CD14-positive monocyte (primary cell): Measurements from ENCODE around the gene SPPL3. TPM values are rescaled to one million over a fixed set of nuclear protein-coding genes. Genes with fewer than 3 reads are reported as not detected.

Experiments used
- DNase-seq, 3 donors: peaks; one replicate each; pipeline ENCODE4 v3.0.0-alpha.2; 2011 to 2022
- H2AFZ ChIP-seq: 2 replicates; pipeline ENCODE4 v1.6.0; 2012; ENCODE audit warnings: mild to moderate bottlenecking, low read depth, low read length, inconsistent platforms; ENCODE audit not compliant: insufficient read depth, poor library complexity, severe bottlenecking
- H3K27ac ChIP-seq, 2 donors: 1 replicate in 1 of 2; 2 replicates in 1 of 2; pipeline ENCODE4 v1.5.1; 2012 to 2013; ENCODE audit warnings: low read length in 2 of 2, control low read depth in 1 of 2, inconsistent platforms in 1 of 2, low read depth in 1 of 2, mild to moderate bottlenecking in 1 of 2
- H3K27me3 ChIP-seq, 2 donors: one replicate each; pipeline versions ENCODE4 v1.6.0 to v1.6.1; 2011 to 2013; ENCODE audit warnings: low read length in 2 of 2; ENCODE audit not compliant: control insufficient read depth in 2 of 2, insufficient read depth in 2 of 2
- H3K36me3 ChIP-seq, 2 donors: replicated peaks in 1 of 2; 1 replicate in 1 of 2; 2 replicates in 1 of 2; pipeline versions ENCODE4 v1.5.1 to v1.6.1; 2012 to 2013; ENCODE audit warnings: low read length in 2 of 2, control low read depth in 1 of 2, inconsistent platforms in 1 of 2, mild to moderate bottlenecking in 1 of 2; ENCODE audit not compliant: insufficient read depth in 2 of 2, control insufficient read depth in 1 of 2
- H3K4me1 ChIP-seq, 2 donors: 1 replicate in 1 of 2; 2 replicates in 1 of 2; pipeline versions ENCODE4 v1.5.1 to v1.6.1; 2012 to 2013; ENCODE audit warnings: low read length in 2 of 2, control low read depth in 1 of 2, inconsistent platforms in 1 of 2, mild to moderate bottlenecking in 1 of 2, moderate library complexity in 1 of 2; ENCODE audit not compliant: insufficient read depth in 2 of 2, control insufficient read depth in 1 of 2
- H3K4me2 ChIP-seq: replicated peaks from 2 replicates; pipeline ENCODE3; 2012; ENCODE audit warnings: low read length, moderate library complexity, mild to moderate bottlenecking; ENCODE audit not compliant: poor library complexity, severe bottlenecking; ENCODE audit errors: extremely low read depth
- H3K4me3 ChIP-seq, 3 experiments: fragments of 200-600 bp in 1 of 3; sonication (generic) in 1 of 3; replicated peaks in 1 of 3; 1 replicate in 2 of 3; 2 replicates in 1 of 3; pipeline ENCODE4 v1.5.1; 2011 to 2013; ENCODE audit warnings: low read length in 3 of 3, mild to moderate bottlenecking in 3 of 3, control low read depth in 2 of 3, low read depth in 2 of 3, inconsistent platforms in 1 of 3, moderate library complexity in 1 of 3
- H3K79me2 ChIP-seq: 2 replicates; pipeline ENCODE4 v1.6.0; 2012; ENCODE audit warnings: mild to moderate bottlenecking, control low read depth, inconsistent platforms, low read length, moderate library complexity; ENCODE audit not compliant: insufficient read depth
- H3K9ac ChIP-seq: 2 replicates; pipeline ENCODE4 v1.6.0; 2017; ENCODE audit warnings: low read length, mild to moderate bottlenecking; ENCODE audit not compliant: insufficient read depth, poor library complexity, severe bottlenecking
- H3K9me3 ChIP-seq, 2 donors: replicated peaks in 1 of 2; 1 replicate in 1 of 2; 2 replicates in 1 of 2; pipeline versions ENCODE4 v1.5.1 to v1.6.1; 2012 to 2013; ENCODE audit warnings: low read length in 2 of 2, control low read depth in 1 of 2; ENCODE audit not compliant: control insufficient read depth in 1 of 2, insufficient read depth in 1 of 2
- H4K20me1 ChIP-seq: 2 replicates; pipeline ENCODE4 v1.6.0; 2012; ENCODE audit warnings: mild to moderate bottlenecking, low read length, control low read depth, moderate library complexity; ENCODE audit not compliant: insufficient read depth
- H3K27ac Mint-ChIP-seq, 7 donors: one replicate each; pipeline ENCODE4 v1.8.0; 2020; ENCODE audit warnings: mild to moderate bottlenecking in 7 of 7, mixed read lengths in 7 of 7, moderate library complexity in 6 of 7, inconsistent platforms in 2 of 7
- H3K27me3 Mint-ChIP-seq, 3 donors: one replicate each; pipeline ENCODE4 v1.8.0; 2021 to 2022; ENCODE audit warnings: low read depth in 3 of 3, mild to moderate bottlenecking in 3 of 3, mixed read lengths in 3 of 3, moderate library complexity in 3 of 3, inconsistent platforms in 1 of 3
- H3K36me3 Mint-ChIP-seq, 2 donors: one replicate each; pipeline ENCODE4 v1.8.0; 2020; ENCODE audit warnings: mixed read lengths in 2 of 2, inconsistent platforms in 1 of 2, mild to moderate bottlenecking in 1 of 2
- H3K4me1 Mint-ChIP-seq: one replicate; pipeline ENCODE4 v1.8.0; 2020; ENCODE audit warnings: mild to moderate bottlenecking, mixed read lengths
- H3K4me3 Mint-ChIP-seq, 2 donors: one replicate each; pipeline ENCODE4 v1.8.0; 2020; ENCODE audit warnings: mild to moderate bottlenecking in 2 of 2, mixed read lengths in 2 of 2, moderate library complexity in 1 of 2
- H3K9me3 Mint-ChIP-seq, 7 donors: one replicate each; pipeline ENCODE4 v1.8.0; 2020 to 2022; ENCODE audit warnings: mixed read lengths in 7 of 7, mild to moderate bottlenecking in 6 of 7, moderate library complexity in 6 of 7, inconsistent platforms in 2 of 7
- CTCF ChIP-seq: fragments of 200-600 bp; IDR thresholded peaks from one replicate; pipeline ENCODE4 v1.8.0; 2022; ENCODE audit warnings: antibody characterized with exemption, mild to moderate bottlenecking
- WGBS: methylation state at CpG from one replicate; pipeline ENCODE4 v1.1.5; 2013; ENCODE audit warnings: missing lambda C conversion rate; ENCODE audit not compliant: insufficient coverage; 5-methylcytosine and 5-hydroxymethylcytosine counted together
- intact Hi-C, 2 donors: fragments of 100-400 bp; cut with micrococcal nuclease; formaldehyde crosslinking; loops; one replicate each; pipeline versions ENCODE4 v1.15.0 to v1.15.1; 2023
- polyA plus RNA-seq, 3 donors: library from polyadenylated mRNA; depleted of rRNA in 1 of 3; unstranded in 2 of 3; stranded (reverse) in 1 of 3; fragments of 300-500 nt in 2 of 3; fragments of >200 nt in 1 of 3; fragmentation: Illumina TruSeq in 2 of 3; gene quantifications; 1 replicate in 2 of 3; 2 replicates in 1 of 3; pipeline ENCODE4 v1.2.3, GENCODE V29; 2012 to 2021

Gene SPPL3
- polyA plus RNA-seq, 3 donors, result 14.5 to 18.6 (median 18.5) TPM

- DNase-seq, result no peak
- H3K4me3 ChIP-seq, result no peak overlapping the region
- no peaks in the 10 kb centered on the region for H4K20me1 ChIP-seq
- peaks cover 66% of the 10 kb centered on the region for H3K4me1 Mint-ChIP-seq
- H3K9me3 ChIP-seq, result no peaks in the 10 kb centered on the region
- H3K27ac Mint-ChIP-seq, result peak overlapping the region in 2 of 7 donors; percentile 37 to 39
- no peaks in the 10 kb centered on the region for H3K36me3 Mint-ChIP-seq
- H3K27me3 ChIP-seq, result no peaks in the 10 kb centered on the region
- WGBS, result no CpG with 5 or more reads among the region's 4 CpGs
- no peak overlapping the region for H3K4me2 ChIP-seq
- no peak overlapping the region for H3K9ac ChIP-seq
- H3K4me3 Mint-ChIP-seq, result no peak overlapping the region
- no peaks in the 10 kb centered on the region for H3K9me3 Mint-ChIP-seq
- intact Hi-C loops, result no loop called here
- no peak overlapping the region for H2AFZ ChIP-seq
- no peak overlapping the region for H3K27ac ChIP-seq
- H3K27me3 Mint-ChIP-seq, result peaks cover 0 to 2% (median 0%) of the 10 kb centered on the region in 3 donors
- no peaks in the 10 kb centered on the region for H3K36me3 ChIP-seq
- no peak for TF ChIP-seq CTCF
- peaks cover 52 to 63% of the 10 kb centered on the region in 2 donors for H3K4me1 ChIP-seq
- no peaks in the 10 kb centered on the region for H3K79me2 ChIP-seq
Observed at GRCh38 chr12:120941412-120941811, 37.3 kb upstream of the SPPL3 start.

- Mint-ChIP-seq H3K27ac (peak overlapping the region in 4 of 7 donors; percentile 78 to 90 (median 88)), H3K4me1 (peaks cover 72% of the 10 kb centered on the region), H3K36me3 (no peaks in the 10 kb centered on the region), H3K27me3 (peaks cover 0 to 2% (median 0%) of the 10 kb centered on the region in 3 donors), H3K9me3 (no peaks in the 10 kb centered on the region), H3K4me3 (no peak overlapping the region)
- peak; percentile 16 to 31 (median 27) for DNase-seq
- H3K27ac ChIP-seq, result no peak overlapping the region
- H3K27me3 ChIP-seq, result no peaks in the 10 kb centered on the region
- 54% methylated on average over 2 of the region's 5 CpGs for WGBS
- H2AFZ ChIP-seq, result no peak overlapping the region
- H3K36me3 ChIP-seq, result no peaks in the 10 kb centered on the region
- H4K20me1 ChIP-seq, result no peaks in the 10 kb centered on the region
- intact Hi-C loops, result no loop called here
- no peak overlapping the region for H3K4me3 ChIP-seq
- H3K9ac ChIP-seq, result no peak overlapping the region
- TF ChIP-seq CTCF, result no peak
- H3K79me2 ChIP-seq, result no peaks in the 10 kb centered on the region
- H3K4me1 ChIP-seq, result peaks cover 58 to 69% of the 10 kb centered on the region in 2 donors
- H3K9me3 ChIP-seq, result no peaks in the 10 kb centered on the region
- H3K4me2 ChIP-seq, result no peak overlapping the region
Observed at GRCh38 chr12:120940799-120941198, 36.6 kb upstream of the SPPL3 start.
